ENCODE data around the gene AGAP1. TPM values are rescaled to one million over a fixed set of nuclear protein-coding genes. Genes with fewer than 3 reads are reported as not detected.

AGAP1 gene
- total RNA-seq, 1 donor from 2014 or later = 33.4 TPM

GRCh38 chr2:236176951-236177350 lies 683.1 kb downstream of the AGAP1 start:
- intact Hi-C loops (cut with DNase I) = no loop called here

GRCh38 chr2:236177604-236177966 lies 683.7 kb downstream of the AGAP1 start:
- DNase-seq (peak; percentile 69), ATAC-seq (peak; percentile 61)
- H3K9me3 ChIP-seq = no peaks in the 10 kb centered on the region
- intact Hi-C loops (cut with DNase I) = no loop called here
- H3K4me1 ChIP-seq = peaks cover 17% of the 10 kb centered on the region
- no peak for TF ChIP-seq CTCF (IDR thresholded peaks at IDR 0.05)
- peaks cover 91% of the 10 kb centered on the region for H3K27me3 ChIP-seq
- H3K4me3 ChIP-seq = no peak overlapping the region
- no peaks in the 10 kb centered on the region for H3K36me3 ChIP-seq
- H3K27ac ChIP-seq = no peak overlapping the region

More at GRCh38 chr2:236176951-236177350, 683.1 kb downstream of the AGAP1 start:
- H3K27me3 ChIP-seq = peaks cover 97% of the 10 kb centered on the region
- DNase-seq (peak; percentile 42), ATAC-seq (no peak)
- H3K4me3 ChIP-seq = no peak overlapping the region
- peaks cover 17% of the 10 kb centered on the region for H3K4me1 ChIP-seq
- H3K36me3 ChIP-seq = no peaks in the 10 kb centered on the region
- TF ChIP-seq CTCF (IDR thresholded peaks at IDR 0.05) = no peak
- no peaks in the 10 kb centered on the region for H3K9me3 ChIP-seq
- H3K27ac ChIP-seq = no peak overlapping the region

- TF ChIP-seq CTCF (IDR thresholded peaks at IDR 0.05) = peak; percentile 63
- ATAC-seq (peak; percentile 78), DNase-seq (peak; percentile 78)
- Histone ChIP-seq H3K27ac (no peak overlapping the region), H3K4me1 (peaks cover 17% of the 10 kb centered on the region), H3K9me3 (no peaks in the 10 kb centered on the region), H3K27me3 (peaks cover 89% of the 10 kb centered on the region), H3K4me3 (peak overlapping the region; percentile 25), H3K36me3 (no peaks in the 10 kb centered on the region)
- intact Hi-C loops (cut with DNase I) = no loop called here
These were observed 684.4 kb downstream of the AGAP1 start for GRCh38 chr2:236177967-236178889.

GRCh38 chr2:236178890-236179235 lies 685.0 kb downstream of the AGAP1 start:
- peaks cover 83% of the 10 kb centered on the region for H3K27me3 ChIP-seq
- DNase-seq = no peak
- intact Hi-C loops (cut with DNase I) = no loop called here

More at GRCh38 chr2:236178890-236179235, 685.0 kb downstream of the AGAP1 start:
- Histone ChIP-seq H3K4me3 (peak overlapping the region; percentile 25), H3K4me1 (peaks cover 17% of the 10 kb centered on the region), H3K36me3 (no peaks in the 10 kb centered on the region), H3K9me3 (no peaks in the 10 kb centered on the region), H3K27ac (no peak overlapping the region)
- no peak for ATAC-seq
- TF ChIP-seq CTCF (IDR thresholded peaks at IDR 0.05) = no peak
